Stromal cell of bone marrow (primary cell): ENCODE data around the gene NAB2.
"Not testable (repeated sequence)": the region's sequence is repeated elsewhere in the genome, so short reads cannot be mapped to it uniquely, and the experiment has no call there.

Source experiments
- DNase-seq: peaks from one replicate; pipeline ENCODE4 v3.0.0-alpha.2; 2012; ENCODE audit warnings: low read depth

Gene NAB2, protein sequence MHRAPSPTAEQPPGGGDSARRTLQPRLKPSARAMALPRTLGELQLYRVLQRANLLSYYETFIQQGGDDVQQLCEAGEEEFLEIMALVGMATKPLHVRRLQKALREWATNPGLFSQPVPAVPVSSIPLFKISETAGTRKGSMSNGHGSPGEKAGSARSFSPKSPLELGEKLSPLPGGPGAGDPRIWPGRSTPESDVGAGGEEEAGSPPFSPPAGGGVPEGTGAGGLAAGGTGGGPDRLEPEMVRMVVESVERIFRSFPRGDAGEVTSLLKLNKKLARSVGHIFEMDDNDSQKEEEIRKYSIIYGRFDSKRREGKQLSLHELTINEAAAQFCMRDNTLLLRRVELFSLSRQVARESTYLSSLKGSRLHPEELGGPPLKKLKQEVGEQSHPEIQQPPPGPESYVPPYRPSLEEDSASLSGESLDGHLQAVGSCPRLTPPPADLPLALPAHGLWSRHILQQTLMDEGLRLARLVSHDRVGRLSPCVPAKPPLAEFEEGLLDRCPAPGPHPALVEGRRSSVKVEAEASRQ

DNA sequence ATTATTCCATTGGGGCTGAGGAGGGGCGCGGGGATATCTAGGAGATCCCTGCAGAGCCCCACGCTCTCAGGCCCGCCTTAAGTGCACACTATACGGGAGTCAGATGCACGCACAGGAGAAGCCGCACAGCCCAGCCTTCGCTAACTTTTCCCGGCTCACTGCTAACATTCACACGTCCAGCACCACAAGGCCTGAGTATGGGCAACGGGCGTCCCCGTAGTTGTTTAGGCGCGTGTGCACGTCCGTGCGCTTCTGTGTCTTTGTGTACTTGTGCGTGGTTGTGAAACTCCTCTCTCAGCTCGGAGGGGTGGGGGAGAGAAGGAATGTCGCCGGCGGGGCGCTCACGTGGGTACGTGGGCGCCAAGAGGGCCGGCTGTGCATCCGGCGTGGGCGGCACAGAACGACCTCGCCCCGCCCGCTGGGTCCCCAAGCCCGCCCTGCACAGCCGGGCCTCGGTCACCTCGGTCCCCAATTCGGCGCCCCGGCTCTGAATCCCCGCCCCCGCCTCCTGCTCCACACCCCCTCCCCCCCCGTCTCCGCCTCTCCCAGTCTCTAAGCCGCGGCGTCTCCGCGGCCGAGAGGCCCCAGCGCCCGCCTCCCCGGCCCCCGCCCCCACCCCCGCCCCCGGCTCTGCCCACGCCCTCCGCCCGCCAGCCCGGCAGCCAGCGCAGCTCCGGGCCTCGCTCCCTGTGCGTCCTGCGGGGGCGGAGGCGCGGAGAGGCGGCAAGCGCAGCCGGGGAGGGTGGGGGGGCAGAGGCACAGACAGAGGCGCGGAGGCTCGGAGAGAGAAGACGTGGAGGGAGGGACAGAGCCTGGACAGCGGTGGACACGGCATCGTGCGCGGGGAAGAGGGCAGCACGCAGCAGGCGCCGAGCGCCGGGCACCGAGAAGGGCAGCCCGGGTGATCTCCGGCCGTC, at the start of gene NAB2:
TSS of gene NAB2 (plus strand) at position 761 of the 917 bp plus-strand sequence. CDS start 158 bp downstream, outside the sequence.
- peak; percentile 91 for DNase-seq

DNA sequence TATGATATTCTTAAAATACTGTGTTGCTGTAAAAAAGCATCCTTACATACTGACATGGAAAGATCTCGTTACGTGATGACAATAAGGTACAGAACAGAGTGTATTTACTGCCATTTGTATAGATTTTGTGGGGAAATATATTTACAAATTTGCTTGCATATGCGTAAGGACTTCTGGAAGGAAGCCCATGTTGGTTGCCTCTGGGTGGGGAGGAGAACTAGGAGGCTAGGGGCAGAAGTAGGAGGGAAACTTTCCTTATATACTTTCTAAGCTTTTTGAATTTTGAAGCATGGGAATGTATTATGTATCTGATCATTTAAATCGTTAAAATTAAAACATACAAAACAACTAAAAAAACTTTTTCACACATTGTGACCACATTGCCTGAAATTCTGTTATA, 48.7 kb upstream of the NAB2 start:
- DNase-seq = no peak

DNA sequence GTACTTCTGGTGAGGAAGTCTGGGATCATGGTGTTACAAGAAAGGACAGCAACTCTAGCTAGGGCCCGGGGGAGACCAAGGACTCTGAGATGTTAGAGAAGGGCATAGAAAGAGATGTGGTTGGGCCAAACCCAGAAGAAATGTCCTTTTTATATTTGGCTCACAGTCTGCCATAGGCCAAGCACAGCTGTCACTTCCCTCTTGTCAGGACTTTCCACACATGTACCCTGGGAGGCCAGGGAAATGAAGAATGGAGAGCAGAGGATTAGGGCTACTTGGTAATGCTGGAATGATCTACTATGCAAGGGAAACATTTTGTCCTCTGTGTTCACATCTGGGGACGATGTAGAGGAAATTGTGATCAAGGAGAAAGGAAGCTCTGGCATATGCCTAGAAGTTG, 48.2 kb upstream of the NAB2 start:
- no peak for DNase-seq

DNA sequence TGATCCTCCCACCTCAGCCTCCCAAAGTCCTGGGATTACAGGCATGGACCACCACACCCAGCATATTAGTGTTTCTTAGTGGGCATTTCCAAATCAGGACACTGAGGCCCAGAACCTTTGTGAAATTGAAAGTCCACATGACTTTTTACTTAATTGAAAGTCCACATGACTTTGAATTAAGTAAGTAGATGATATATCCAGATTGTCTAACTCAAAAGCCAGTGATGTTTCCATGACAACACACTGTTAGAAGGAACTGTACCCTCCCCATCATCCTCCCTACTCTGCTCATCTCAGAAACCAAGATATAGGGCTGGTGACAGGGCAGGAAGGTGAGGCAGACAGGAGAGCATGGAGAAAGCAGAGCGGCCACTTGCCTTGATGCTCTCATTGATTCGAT, 46.2 kb upstream of the NAB2 start:
- DNase-seq = no peak

DNA sequence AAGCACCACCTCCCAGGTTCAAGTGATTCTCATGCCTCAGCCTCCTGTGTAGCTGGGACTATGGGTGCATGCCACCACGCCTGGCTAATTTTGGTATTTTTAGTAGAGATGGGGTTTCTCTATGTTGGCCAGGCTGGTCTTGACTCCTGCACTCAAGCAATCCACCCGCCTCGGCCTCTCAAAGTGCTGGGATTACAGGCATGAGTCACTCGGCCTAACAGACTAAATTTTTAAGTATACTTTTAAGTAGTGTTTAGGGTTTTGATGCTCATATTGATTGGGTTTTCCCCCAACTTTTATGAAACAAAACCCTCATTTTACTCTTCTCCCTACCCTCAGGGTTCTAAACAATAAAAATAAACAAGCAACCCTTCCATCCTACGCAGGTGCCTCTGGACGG, 44.4 kb upstream of the NAB2 start:
- no peak for DNase-seq

DNA sequence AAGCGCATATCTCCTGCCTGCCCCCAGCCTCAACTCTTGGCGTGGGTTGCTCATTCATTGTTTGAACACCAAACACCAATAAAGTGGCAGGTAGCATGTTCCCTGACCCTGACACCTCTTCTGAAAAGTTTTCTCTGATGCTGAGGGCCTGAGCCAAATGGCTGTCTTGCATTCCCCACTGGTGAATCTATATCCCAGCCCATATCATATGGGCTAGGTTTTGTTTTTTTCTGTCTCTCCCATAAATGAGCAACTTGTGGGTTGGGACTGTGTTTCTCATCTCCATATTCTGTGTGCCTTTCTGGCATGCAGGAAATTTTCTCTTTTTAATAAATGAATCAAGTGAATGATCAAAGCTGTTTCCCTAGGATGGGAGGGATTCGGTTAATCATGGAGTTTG, 44.0 kb upstream of the NAB2 start:
- no peak for DNase-seq

DNA sequence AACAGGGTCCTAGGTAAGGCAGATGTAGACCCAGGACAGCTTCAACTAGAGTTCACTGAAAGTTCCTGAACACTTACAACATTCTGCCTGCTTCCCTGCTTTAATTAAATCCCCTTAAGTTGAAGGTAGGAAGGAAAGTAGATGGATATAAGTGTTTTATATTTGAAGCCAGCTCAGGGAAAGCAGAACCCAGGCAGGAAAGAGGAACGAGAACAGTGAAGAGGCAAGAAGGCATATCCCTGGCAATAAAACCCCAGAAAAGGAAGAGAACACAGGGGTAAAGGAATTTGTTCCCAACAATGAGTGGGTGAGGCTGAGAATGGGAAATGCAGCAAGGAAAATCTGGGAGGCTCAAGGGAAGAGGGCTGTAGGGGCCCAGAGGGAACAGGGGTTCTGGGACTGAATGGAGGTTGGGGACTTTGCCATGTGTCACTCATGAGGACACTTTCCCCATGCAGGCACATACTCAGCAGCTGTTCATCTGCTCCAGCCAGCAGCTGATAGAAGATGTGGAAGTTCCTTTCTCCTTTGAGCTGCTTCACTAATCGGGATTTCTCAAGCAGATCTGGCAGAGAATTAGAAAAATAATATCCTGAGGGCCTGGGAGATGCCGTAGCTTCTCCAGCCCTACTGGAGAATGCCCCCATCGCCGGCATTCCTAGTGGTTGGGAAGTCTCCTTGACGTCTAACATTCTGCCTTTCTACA, 42.7 kb upstream of the NAB2 start:
- no peak for DNase-seq

DNA sequence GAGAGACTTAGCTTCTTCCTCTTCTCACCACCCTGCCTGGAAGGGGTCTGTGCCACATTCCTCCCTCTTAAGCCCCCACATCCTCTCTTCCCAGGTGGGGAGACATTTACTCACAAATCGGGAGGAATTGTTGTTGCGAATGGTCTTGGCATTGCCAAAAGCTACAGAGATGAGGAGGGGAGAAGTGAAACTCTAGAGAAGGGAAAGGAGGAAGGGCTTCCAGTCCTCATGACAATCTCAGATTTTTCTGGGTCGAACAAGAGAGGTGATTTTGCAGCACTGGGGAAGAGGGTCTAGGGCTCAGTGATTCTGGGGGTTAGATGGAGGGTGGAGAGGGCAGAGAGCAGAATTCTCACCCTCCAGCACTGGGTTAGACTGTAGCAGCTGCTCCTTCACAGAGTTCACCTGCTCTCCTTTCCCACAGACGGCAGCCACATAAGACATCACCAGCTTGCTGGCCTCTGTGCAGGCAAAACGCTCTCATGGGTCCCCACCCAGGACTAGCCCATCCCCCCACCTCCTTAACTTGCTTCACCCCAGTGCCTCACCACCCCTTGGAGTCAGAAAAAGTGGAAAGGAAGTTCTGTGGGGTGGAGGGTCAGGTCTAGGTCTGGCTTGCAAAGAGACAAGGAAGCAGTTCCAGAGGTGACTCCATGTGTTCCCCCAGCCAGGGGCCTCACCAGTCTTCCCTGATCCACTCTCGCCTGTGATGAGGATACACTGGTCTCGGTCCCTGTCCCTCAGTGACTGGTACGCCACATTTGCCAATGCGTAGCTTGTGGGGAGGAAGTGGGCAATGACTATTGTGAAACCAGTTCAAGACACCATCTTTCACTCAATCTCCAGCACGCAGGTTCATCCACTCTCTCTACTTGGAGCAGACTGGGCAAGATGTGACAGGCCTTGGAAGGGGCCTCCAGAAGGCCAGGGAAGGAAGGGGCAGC, 41.7 kb upstream of the NAB2 start:
- DNase-seq = no peak

DNA sequence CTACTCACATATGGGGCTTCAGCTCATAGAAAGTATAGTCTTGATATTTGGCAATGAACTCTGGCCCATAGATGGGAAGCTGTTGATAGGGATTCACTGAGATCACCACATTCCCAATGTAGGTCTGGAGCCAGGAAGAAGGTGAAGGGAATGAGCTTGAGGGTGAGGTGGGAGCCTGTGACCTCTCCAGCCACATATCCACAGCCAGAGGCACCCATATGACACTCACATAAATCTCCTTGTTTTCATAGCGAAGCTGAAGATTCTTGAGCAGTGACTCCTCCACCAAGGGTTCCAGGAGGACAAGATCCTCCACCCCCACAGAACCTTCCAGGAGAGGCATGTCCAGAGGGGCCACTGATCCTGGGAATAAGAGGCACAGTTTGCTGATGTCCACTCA, 40.9 kb upstream of the NAB2 start:
- no peak for DNase-seq

DNA sequence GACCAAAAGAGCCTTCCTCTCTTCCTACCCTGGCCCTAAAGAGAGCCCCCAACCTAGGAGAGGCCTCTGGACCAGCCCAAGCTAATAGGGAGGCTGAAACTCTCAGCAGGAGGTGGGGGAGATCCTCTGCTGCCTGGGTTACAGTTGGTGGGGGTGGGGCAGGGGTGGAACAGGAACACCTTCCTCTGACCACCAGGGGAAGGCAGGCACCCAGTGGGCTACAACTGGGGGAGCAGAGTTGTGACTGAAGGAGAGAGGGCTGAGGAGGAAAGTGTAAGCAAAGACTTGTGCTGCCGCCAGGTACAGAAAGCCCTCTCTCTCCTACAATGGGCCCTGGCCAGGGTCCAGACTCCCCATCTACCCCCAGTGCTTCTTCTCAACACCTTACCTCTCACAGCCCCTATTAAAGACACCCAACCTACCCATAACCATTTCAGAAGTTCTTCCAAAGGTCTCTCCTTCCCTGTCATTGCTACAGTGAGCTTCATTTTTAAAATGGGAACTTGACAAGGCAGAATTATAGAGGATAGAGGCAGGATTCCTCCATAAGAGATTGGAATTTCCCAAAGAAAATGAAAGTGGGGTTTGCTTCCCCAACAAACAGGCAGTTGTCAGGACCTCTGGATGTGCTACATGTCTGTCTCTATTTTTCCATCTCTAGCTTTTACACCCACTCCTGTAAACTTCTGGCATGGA, 40.3 kb upstream of the NAB2 start:
- DNase-seq = no peak

DNA sequence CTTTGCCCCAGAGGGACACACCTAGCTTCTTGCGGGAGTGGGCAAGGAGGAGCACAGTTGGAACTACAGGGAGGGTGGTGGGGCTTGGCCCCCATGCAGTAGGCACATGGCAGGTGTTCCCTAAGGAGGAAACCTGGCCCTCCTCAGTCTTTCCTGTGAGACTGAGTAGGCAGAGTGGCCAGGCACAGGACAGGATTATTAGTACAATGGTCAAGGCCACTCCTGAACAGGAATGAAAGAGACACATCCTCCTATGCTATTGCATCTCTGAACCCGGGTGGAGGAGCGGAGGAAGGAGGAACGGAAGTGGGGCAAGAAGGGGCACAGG, 39.8 kb upstream of the NAB2 start:
- DNase-seq = no peak

DNA sequence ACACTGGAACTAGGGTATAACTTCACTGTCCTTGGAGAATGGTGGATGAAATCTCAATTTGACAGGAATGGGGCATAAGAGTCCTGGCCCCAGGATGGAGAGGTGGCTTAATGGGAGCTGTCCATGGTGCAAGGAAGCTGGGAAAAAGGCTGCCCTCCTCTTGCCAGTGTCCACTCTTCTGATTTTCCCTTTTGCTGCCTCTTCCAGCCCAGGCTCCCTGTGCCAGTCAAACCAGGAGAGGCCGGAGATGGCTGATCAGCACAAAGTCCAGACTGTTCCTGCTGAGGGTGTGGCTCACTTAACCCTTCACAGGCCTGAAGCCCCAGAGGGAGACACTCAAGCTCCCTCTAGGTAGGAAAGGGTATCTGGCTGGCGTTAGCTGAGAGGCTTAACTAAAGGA, 39.0 kb upstream of the NAB2 start, which contains the start of gene MYO1A:
TSS of gene MYO1A (minus strand) at position 240 of the 400 bp plus-strand sequence. CDS start 1,806 bp downstream, outside the sequence.
- no peak for DNase-seq

DNA sequence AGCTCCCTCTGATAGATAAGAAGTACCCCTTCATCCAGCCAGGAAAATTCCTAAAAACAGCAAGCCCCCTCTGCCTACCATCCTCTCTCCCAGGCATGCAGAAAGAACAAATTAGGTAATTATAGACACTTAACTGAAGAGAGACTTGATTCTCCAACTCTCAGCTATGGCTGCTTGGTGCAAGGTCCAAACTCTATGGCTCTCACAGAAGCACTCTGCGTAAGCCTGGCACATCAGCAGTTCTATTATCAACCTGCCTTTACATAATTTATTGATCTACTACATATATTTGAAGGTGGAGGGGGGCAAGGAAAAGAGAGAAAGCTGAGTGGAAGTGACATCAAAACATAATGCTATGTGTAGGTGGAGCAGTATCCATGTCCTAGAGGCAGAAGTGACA, 37.9 kb upstream of the NAB2 start:
- DNase-seq = no peak

DNA sequence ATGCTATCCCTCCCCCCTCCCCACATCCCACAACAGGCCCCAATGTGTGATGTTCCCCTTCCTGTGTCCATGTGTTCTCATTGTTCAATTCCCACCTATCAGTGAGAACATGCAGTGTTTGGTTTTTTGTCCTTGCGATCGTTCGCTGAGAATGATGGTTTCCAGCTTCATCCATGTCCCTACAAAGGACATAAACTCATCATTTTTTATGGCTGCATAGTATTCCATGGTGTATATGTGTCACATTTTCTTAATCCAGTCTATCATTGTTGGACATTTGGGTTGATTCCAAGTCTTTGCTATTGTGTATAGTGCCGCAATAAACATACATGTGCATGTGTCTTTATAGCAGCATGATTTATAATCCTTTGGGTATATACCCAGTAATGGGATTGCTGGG, 35.8 kb upstream of the NAB2 start:
- not testable (repeated sequence) for DNase-seq

DNA sequence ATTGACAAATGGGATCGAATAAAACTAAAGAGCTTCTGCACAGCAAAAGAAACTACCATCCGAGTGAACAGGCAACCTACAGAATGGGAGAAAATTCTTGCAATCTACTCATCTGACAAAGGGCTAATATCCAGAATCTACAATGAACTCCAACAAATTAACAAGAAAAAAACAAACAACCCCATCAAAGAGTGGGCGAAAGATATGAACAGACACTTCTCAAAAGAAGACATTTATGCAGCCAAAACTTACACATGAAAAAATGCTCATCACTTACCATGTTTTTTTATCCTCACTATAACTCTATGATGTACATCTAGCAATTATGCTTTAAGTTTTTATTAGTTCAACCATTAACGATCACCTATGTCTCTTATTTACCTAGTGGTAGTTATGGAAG, 35.0 kb upstream of the NAB2 start:
- not testable (repeated sequence) for DNase-seq

DNA sequence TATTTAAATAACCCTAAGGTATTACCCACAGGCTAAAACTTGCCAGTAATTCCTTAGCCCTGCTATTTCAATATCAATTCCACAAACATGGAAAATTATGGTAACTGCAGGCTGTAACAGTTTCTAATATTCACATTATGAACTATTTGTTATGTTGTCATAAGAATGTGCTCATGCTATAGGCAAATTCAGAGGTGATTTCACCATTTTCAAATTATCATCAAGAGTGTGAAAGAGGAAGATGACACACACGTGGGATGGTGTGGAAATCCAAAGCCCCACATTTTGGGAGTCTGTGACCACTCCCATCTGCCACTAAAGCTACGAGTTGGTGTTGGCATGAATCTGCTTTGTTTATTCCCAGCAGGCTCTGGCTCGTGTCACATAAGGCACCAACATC, 33.1 kb upstream of the NAB2 start:
- DNase-seq = no peak

DNA sequence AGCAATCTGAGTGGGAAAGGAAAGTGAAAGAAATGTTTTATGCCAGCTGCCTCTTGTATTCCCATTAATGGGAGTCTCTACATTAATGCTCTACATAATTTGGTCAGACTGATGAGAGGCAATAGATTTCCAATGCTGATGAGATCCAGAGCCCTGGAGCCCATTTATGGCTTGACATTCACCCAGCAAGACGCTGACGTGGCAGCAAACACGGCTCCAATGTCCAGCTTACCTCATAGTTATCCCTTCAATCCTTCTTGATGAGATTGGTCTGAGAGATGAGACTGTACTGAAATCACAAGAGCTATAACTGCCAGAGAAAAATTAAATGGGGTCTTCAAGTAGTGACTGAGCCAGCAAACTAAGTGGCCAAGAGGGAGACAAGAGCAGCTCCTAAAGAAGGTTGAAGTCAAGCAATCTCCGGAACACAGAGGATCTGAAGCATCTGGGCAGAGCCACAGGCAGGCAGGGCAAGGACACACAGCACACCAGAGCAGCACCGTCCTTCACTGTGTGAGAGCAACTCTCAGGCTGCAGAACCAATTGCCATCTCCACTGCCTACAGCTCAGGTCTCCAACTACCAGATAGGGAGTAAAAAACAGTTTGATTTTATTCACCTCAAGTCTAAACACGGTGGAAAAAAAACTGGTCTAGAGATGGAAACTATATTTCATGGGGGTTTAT, 31.7 kb upstream of the NAB2 start:
- no peak for DNase-seq

DNA sequence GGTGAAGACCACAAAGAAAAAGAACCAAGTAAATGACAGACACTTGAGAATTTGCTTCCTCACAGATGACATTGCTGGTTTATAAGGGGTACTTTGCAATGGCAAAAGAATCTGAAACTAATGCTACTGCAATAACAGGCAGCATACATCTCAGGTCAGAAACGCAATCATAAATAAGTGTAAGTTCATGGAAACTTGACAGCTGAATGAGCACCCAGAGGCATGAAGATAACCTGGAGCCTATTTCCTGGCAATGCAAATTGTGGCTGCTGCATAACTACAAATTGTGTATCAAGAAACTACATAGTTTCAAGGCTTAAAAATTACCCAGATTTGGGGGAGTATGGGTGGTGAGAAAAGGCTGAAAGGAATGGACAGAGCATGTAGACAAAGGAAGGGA, 30.5 kb upstream of the NAB2 start:
- DNase-seq = no peak

DNA sequence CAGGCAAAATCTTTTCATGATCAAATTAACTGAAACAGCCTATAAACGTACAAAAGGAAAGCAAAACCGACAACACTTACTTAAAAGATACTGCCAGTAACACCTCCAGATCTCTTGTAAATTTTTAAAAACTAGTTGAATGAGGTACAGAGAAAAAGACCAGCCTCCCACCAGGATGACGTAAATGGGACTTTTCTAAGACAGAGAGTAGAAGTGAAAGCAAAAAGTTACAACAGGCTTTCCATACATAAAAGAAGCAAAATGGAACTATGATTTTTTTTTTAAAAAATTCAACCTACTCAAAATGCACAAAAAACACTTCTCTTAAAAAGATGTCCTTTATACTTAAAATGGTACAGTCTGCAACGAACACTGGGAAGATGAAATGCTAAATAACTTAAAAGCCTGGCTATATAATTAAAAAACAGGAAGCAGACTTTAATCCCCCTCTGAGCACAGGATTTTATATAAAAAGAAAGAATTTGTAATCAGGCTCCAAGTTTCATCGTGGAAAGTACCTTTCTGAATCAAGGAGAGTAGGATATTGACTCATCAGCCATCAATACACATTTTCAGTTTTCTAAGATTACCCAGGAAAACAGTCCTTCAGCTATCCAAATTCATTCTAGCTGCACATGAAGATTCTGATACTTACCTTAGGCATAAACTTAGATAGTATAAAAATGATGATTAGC, 24.8 kb upstream of the NAB2 start:
- DNase-seq = no peak
